Measurements from ENCODE around the gene C20orf204.
"Not testable (repeated sequence)": the region's sequence is repeated elsewhere in the genome, so short reads cannot be mapped to it uniquely, and the experiment has no call there.

The C20orf204 gene

GRCh38 chr20:64035933-64036345 is at the start of gene C20orf204:
TSS of gene C20orf204 (plus strand) at chr20:64036182. CDS start at chr20:64036324, 142 bp downstream.
- no peak for DNase-seq (ENCODE audit: low read depth)

- DNase-seq (ENCODE audit: low read depth), result no peak
Measured at GRCh38 chr20:64000906-64001305, 35.1 kb upstream of the C20orf204 start.

GRCh38 chr20:64001607-64002011 is 34.4 kb upstream of the C20orf204 start:
- no peak for DNase-seq (ENCODE audit: low read depth)

GRCh38 chr20:64003960-64004725 is 31.8 kb upstream of the C20orf204 start:
- no peak for DNase-seq (ENCODE audit: low read depth)

- DNase-seq (ENCODE audit: low read depth), result no peak
Measured at GRCh38 chr20:64005394-64005793, 30.6 kb upstream of the C20orf204 start.

- DNase-seq (ENCODE audit: low read depth), result no peak
Measured at GRCh38 chr20:64006490-64006889, 29.5 kb upstream of the C20orf204 start.

GRCh38 chr20:64006902-64007301 is 29.1 kb upstream of the C20orf204 start:
- DNase-seq (ENCODE audit: low read depth), result no peak

GRCh38 chr20:64009811-64010387 is 26.1 kb upstream of the C20orf204 start:
- no peak for DNase-seq (ENCODE audit: low read depth)

- peak; percentile 71 for DNase-seq (ENCODE audit: low read depth)
Measured at GRCh38 chr20:64010711-64011237, 25.2 kb upstream of the C20orf204 start.

- DNase-seq (ENCODE audit: low read depth), result no peak
Measured at GRCh38 chr20:64011366-64011779, 24.6 kb upstream of the C20orf204 start.

GRCh38 chr20:64012385-64013154 is 23.4 kb upstream of the C20orf204 start:
- DNase-seq (ENCODE audit: low read depth), result not testable (repeated sequence)

- no peak for DNase-seq (ENCODE audit: low read depth)
Measured at GRCh38 chr20:64015635-64016034, 20.3 kb upstream of the C20orf204 start.

GRCh38 chr20:64021124-64021975 is 14.6 kb upstream of the C20orf204 start:
- DNase-seq (ENCODE audit: low read depth), result no peak

- no peak for DNase-seq (ENCODE audit: low read depth)
Measured at GRCh38 chr20:64022671-64023360, 13.2 kb upstream of the C20orf204 start.

- no peak for DNase-seq (ENCODE audit: low read depth)
Measured at GRCh38 chr20:64023361-64024140, 12.4 kb upstream of the C20orf204 start.

GRCh38 chr20:64024141-64024990 is 11.6 kb upstream of the C20orf204 start:
- DNase-seq (ENCODE audit: low read depth), result no peak

- DNase-seq (ENCODE audit: low read depth), result no peak
Measured at GRCh38 chr20:64025101-64025825, 10.7 kb upstream of the C20orf204 start.

- DNase-seq (ENCODE audit: low read depth), result no peak
Measured at GRCh38 chr20:64025826-64026412, 10.1 kb upstream of the C20orf204 start.
